ENCODE results near the gene HOXD10.

HOXD10 gene

GRCh38 chr2:176115883-176116813 is at the start of gene HOXD10:
Gene HOXD10 (plus strand): TSS chr2:176116778. CDS start chr2:176116834, 56 bp downstream.
- in situ Hi-C loops (cut with HindIII; ENCODE audit: low sequenced_read_pairs), result loop anchor here (25.0 kb wide), 1 partner anchor 1021 kb away; no protein-coding TSS in a partner anchor

- in situ Hi-C loops (cut with HindIII; ENCODE audit: low sequenced_read_pairs), result loop anchor here (10.0 kb wide), 1 partner anchor 623 kb away; no protein-coding TSS in a partner anchor
Measured at GRCh38 chr2:176067589-176068418, 48.8 kb upstream of the HOXD10 start.

DNA sequence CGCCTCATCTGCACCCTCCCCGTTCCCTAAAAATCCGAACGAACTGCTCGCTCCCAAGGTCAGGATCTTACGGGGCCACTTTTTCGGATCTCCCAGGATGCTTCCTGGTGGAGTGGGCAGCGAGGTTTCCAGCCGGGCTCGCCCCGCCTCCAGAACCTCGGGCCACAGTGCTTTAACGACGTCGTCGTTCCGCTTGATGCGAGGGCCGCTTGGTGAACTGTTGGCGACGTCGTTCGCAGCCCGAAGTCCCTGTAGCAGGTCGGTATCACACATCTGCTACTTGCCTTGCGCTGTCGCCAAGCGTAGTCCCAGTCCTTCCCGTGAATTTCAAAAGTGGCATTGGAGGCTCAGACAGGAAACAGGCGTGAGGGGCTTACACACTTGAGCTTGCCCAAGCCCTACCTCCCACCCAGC is 48.2 kb upstream of the HOXD10 start:
- in situ Hi-C loops (cut with HindIII; ENCODE audit: low sequenced_read_pairs), result loop anchor here (10.0 kb wide), 1 partner anchor 624 kb away; no protein-coding TSS in a partner anchor

- in situ Hi-C loops (cut with HindIII; ENCODE audit: low sequenced_read_pairs), result no loop called here
Measured at GRCh38 chr2:176071330-176072291, 45.0 kb upstream of the HOXD10 start.

DNA sequence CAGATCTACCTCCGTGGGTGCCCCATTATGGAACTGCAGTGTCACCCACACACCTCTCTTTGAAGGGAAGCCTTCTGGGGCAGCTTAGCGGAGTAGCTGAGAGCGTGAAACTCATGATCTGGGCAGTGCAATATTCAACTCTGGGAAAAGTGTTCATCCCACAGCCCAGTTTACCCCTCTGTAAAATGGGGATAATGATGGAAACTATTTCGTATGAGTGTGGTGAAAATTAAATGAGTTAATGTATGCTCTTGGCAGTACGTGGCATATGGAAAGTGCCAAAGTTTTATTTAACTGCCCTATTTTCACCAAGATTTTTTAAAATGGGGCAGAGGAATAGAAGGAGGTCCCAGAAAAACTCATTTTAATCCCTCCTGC is 44.3 kb upstream of the HOXD10 start:
- in situ Hi-C loops (cut with HindIII; ENCODE audit: low sequenced_read_pairs), result no loop called here

DNA sequence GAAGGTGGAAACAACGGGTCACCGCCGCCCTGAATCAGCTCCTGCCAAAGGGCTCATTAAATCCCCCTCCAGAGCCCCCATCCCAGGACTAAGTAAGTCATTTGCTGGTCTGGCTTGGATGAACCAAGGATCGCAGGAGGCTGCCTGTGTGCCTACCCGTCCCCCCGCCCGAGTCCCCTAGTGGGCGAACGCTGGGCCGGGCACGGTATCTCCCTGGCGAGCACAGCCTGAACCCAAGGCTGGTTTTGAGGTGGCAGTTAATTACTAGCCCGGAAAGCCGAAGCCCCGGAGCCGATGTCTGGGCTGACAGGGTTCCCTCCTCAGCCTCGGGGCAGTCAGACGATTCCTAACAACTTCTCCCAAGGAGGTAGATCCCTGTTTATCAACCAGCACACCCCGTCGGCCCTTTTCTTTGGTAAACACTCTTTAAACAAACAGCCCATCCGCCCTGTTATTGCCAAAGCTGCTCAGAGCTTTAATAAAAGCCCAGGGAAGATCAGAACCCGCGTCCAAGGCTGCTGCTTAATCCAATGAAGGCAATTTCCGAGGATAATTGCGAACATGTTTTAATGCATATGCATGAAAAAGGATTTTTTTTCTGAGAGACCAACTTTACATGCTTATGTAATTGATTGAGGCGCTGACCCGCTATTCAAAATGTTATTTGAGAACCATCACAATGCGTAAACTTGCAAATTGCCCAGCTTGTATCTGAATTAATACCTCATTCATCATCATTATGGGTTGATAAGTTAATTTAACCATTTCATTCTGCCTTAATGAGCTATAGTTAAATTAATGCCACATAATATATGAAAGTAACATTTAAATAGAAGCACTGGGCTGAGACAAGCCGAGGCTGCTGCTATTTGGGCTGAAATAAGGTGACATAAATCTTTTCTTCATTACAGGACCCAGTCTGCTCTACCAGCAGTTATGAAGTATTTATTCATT is 43.4 kb upstream of the HOXD10 start:
- in situ Hi-C loops (cut with HindIII; ENCODE audit: low sequenced_read_pairs), result no loop called here

GRCh38 chr2:176074919-176075425 is 41.6 kb upstream of the HOXD10 start:
- in situ Hi-C loops (cut with HindIII; ENCODE audit: low sequenced_read_pairs), result no loop called here

DNA sequence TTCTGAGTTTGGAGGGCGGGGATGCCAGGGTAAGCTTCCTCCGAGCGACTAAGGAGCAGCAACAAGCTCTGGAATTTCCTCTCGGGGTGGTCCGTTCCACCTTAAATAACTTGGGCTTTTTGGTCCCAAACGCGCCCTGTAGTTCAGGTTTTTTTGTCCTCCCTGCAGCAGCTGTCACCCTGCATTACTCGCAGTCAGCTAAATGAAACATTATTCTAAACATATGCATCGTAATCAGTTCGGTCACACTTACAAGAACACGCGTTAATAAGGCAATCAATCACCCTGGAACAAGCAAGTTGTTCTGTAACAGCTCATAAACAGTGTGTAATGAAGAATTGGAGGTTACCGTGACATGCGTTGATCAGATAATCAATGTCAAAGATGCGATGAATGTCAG is 41.1 kb upstream of the HOXD10 start:
- in situ Hi-C loops (cut with HindIII; ENCODE audit: low sequenced_read_pairs), result no loop called here

GRCh38 chr2:176076063-176076462 is 40.5 kb upstream of the HOXD10 start:
- in situ Hi-C loops (cut with HindIII; ENCODE audit: low sequenced_read_pairs), result no loop called here

- in situ Hi-C loops (cut with HindIII; ENCODE audit: low sequenced_read_pairs), result no loop called here
Measured at GRCh38 chr2:176076796-176077195, 39.8 kb upstream of the HOXD10 start.

DNA sequence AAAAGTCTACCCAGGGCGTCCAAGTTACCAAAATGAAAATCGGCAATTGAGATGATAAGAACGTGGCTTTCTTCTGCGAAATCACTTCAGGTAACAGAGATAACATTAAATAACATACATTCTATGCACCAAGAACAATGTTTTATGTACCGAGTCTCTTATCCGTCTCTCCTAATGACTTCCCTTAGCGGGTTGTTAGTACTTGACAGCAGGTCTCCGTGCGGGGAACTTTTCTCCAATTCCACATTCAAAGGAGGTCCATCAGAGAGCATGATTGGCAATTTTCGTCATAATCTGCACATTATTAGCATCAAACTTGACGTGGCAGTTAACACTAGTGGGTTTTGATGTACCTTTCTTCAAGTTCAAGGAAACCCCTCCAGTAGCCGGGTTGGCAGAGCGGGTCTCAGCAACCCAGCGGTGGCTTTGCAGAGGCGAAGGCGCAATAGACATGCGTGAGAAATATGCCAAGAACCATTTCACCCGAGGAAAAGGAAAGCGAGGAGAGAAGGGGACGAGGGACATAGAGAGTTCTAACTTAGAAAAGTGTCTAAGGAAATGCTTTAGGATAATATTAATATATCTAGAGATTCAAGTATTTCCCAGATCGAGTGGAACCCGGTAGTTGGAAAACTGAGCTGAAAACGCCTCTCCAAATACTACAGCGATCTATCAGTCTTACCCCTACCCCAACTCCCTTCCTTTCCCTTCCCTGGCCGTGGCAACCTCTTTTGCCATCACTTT is 37.9 kb upstream of the HOXD10 start:
- in situ Hi-C loops (cut with HindIII; ENCODE audit: low sequenced_read_pairs), result no loop called here

- in situ Hi-C loops (cut with HindIII; ENCODE audit: low sequenced_read_pairs), result no loop called here
Measured at GRCh38 chr2:176079285-176079830, 37.2 kb upstream of the HOXD10 start.

- in situ Hi-C loops (cut with HindIII; ENCODE audit: low sequenced_read_pairs), result no loop called here
Measured at GRCh38 chr2:176079831-176080539, 36.6 kb upstream of the HOXD10 start.

DNA sequence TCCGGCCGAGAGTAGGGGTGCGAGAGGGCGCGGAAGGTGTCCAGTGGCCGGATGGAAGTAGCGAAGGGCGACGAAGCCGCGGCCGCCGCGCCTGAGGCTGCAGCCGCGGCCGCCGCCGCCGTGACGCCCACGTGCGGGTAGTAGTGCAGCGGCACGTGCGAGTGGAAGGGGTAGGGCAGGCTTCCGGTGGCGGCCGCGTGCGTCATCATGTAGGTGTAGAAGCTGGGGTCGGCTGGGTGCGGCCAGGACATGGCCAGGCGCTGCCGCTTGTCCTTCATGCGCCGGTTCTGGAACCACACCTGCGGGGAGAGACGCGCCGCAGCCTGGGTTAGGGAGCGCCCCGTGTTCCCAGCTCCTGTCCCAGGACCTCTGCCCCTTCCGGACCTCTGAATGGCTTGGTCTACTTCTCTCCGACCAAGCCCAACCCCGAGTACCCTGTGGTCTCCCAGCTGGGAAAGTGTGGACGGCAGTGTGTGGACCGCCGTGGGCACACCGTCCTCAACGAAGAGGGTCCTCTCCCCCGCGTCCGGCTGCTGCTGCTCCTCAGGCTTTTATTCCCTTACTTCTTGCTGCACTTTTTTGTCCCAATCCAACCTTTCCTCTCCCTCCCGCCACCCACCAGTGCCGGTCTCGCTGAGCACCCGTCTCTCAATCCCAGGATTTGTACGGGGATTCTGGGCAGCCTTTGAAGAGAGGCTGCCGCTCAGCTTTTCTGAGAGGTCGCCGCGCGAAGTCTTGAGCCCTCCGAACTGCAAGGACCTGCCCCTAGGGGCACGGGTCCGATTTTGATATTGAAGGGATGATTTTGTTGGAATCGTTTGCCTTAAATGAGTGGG is 35.8 kb upstream of the HOXD10 start:
- in situ Hi-C loops (cut with HindIII; ENCODE audit: low sequenced_read_pairs), result no loop called here

- in situ Hi-C loops (cut with HindIII; ENCODE audit: low sequenced_read_pairs), result no loop called here
Measured at GRCh38 chr2:176081376-176081836, 35.2 kb upstream of the HOXD10 start.

- in situ Hi-C loops (cut with HindIII; ENCODE audit: low sequenced_read_pairs), result no loop called here
Measured at GRCh38 chr2:176081837-176082524, 34.6 kb upstream of the HOXD10 start.

Data from endothelial cell of hepatic sinusoid (primary cell).